K562 (cell line): ENCODE measurements around the gene PIGM. TPM values are rescaled to one million over a fixed set of nuclear protein-coding genes. Genes with fewer than 3 reads are reported as not detected.

Source experiments
- ATAC-seq: fragments of 200-7000 bp; cut with Tn5 transposase; 3 replicates; pipeline ENCODE4 v1.9.1; 2020; ENCODE audit warnings: moderate library complexity
- BruUV-seq: library from RNA; stranded (reverse); fragments of 400-500 nt; replicated peaks from 2 replicates; lab custom pipeline; 2021; lab: Mats Ljungman, UMichigan
- CTCF ChIA-PET: fragments of 300-600 bp; formaldehyde crosslinking; extraction: SDS; loops from one replicate; lab custom pipeline; 2021; ENCODE audit warnings: low intra/inter-chr PET ratio; lab: Yijun Ruan, JAX
- POLR2A ChIA-PET: fragments of 300-600, 350-650 bp; sonication (Branson Sonifier 250); formaldehyde crosslinking; extraction: SDS; loops from one replicate; lab custom pipeline; 2021; ENCODE audit warnings: antibody characterized with exemption, inconsistent platforms; lab: Yijun Ruan, JAX
- DNase-seq, 4 experiments: peaks; one replicate each; pipeline versions ENCODE4 v3.0.0 to v3.0.0-alpha.2; 2011 to 2018; ENCODE audit warnings: low spot score in 3 of 4, mixed read lengths in 3 of 4; ENCODE audit errors: extremely low read depth in 1 of 4
- FAIRE-seq: peaks from 2 replicates; lab custom pipeline; 2011; peaks lifted over from hg19 to GRCh38; lab: Jason Lieb, UNC
- H2AFZ ChIP-seq: 2 replicates; pipeline ENCODE4 v1.6.0; 2011; ENCODE audit warnings: low read depth, low read length, control low read depth, inconsistent platforms
- H3K27ac ChIP-seq: fragments of 200-600 bp; 3 replicates; pipeline ENCODE4 v1.8.0; 2011; ENCODE audit warnings: low read depth, mild to moderate bottlenecking, control low read depth, inconsistent platforms, low read length, moderate library complexity, mixed read lengths; ENCODE audit errors: extremely low read depth
- H3K27me3 ChIP-seq, 2 experiments: fragments of 300-600 bp in 1 of 2; 2 replicates in 1 of 2; 3 replicates in 1 of 2; pipeline versions ENCODE4 v1.6.0 to v1.8.0; 2011; ENCODE audit warnings: inconsistent platforms in 2 of 2, low read length in 2 of 2, mild to moderate bottlenecking in 1 of 2, mixed read lengths in 1 of 2, moderate library complexity in 1 of 2; ENCODE audit not compliant: control insufficient read depth in 2 of 2, insufficient read depth in 2 of 2
- H3K36me3 ChIP-seq: fragments of 300-600 bp; 3 replicates; pipeline ENCODE4 v1.8.0; 2011; ENCODE audit warnings: mild to moderate bottlenecking, low read length, inconsistent platforms; ENCODE audit not compliant: control insufficient read depth, insufficient read depth
- H3K4me1 ChIP-seq, 2 experiments: fragments of 200-600 bp in 1 of 2; replicated peaks in 1 of 2; 2 replicates in 1 of 2; 3 replicates in 1 of 2; pipeline versions ENCODE4 v1.5.1 to v1.8.0; 2011; ENCODE audit warnings: inconsistent platforms in 2 of 2, low read length in 2 of 2, mild to moderate bottlenecking in 1 of 2, mixed read lengths in 1 of 2, moderate library complexity in 1 of 2; ENCODE audit not compliant: control insufficient read depth in 2 of 2, insufficient read depth in 2 of 2
- H3K4me2 ChIP-seq: 2 replicates; pipeline ENCODE4 v1.6.1; 2011; ENCODE audit warnings: low read length, control low read depth, inconsistent platforms, mixed read lengths; ENCODE audit not compliant: insufficient read depth
- H3K4me3 ChIP-seq: fragments of 200-600 bp; sonication (generic), shearing (Covaris generic); 2 replicates; pipeline ENCODE4 v1.5.1; 2016; ENCODE audit warnings: control low read depth, inconsistent platforms
- H3K79me2 ChIP-seq: fragments of 200-600 bp; 3 replicates; pipeline ENCODE4 v1.8.0; 2011; ENCODE audit warnings: low read length, inconsistent platforms; ENCODE audit not compliant: control insufficient read depth, insufficient read depth
- H3K9ac ChIP-seq, 2 experiments: 2 replicates each; pipeline versions ENCODE4 v1.6.0 to v1.6.1; 2011; ENCODE audit warnings: low read depth in 2 of 2, low read length in 2 of 2, control low read depth in 1 of 2, inconsistent platforms in 1 of 2, mild to moderate bottlenecking in 1 of 2, mixed read lengths in 1 of 2; ENCODE audit not compliant: insufficient read depth in 1 of 2
- H3K9me1 ChIP-seq: one replicate; pipeline ENCODE4 v1.6.0; 2011; ENCODE audit warnings: inconsistent platforms, mild to moderate bottlenecking, low read length, moderate library complexity; ENCODE audit not compliant: control insufficient read depth, insufficient read depth
- H3K9me3 ChIP-seq: replicated peaks from 2 replicates; pipeline ENCODE4 v1.5.1; 2011; ENCODE audit warnings: low read depth, low read length, inconsistent platforms; ENCODE audit not compliant: control insufficient read depth, insufficient read depth
- H4K20me1 ChIP-seq: replicated peaks from 2 replicates; pipeline ENCODE4 v1.6.1; 2011; ENCODE audit warnings: low read length, inconsistent platforms, mixed read lengths; ENCODE audit not compliant: control insufficient read depth, insufficient read depth
- CSDE1 ChIP-seq, 2 experiments: fragments of 450-650 bp; IDR thresholded peaks; 2 replicates each; pipeline ENCODE4 v1.6.1; 2016; ENCODE audit warnings: mild to moderate bottlenecking in 1 of 2
- CTBP1 ChIP-seq: fragments of 450-650 bp; IDR thresholded peaks from 2 replicates; pipeline ENCODE4 v1.6.1; 2016; ENCODE audit warnings: borderline replicate concordance
- KDM1A ChIP-seq, 2 experiments: fragments of 450-650 bp; IDR thresholded peaks; 2 replicates each; pipeline ENCODE4 v1.6.1; 2016; ENCODE audit warnings: mild to moderate bottlenecking in 2 of 2
- RCOR1 ChIP-seq, 2 experiments: IDR thresholded peaks; 2 replicates each; pipeline ENCODE4 v1.6.1; 2012; ENCODE audit warnings: low read depth in 2 of 2, low read length in 2 of 2, borderline replicate concordance in 1 of 2, improper control_type of control experiment in 1 of 2
- RFX1 ChIP-seq: fragments of 450-650 bp; IDR thresholded peaks from 2 replicates; pipeline ENCODE4 v1.6.1; 2016; ENCODE audit warnings: mild to moderate bottlenecking, moderate library complexity
- WGBS: fragments of 100-300 bp; shearing (Covaris generic); methylation state at CpG from one replicate; pipeline ENCODE4 v1.1.6; 2016; ENCODE audit warnings: low coverage, mixed read lengths; ENCODE audit not compliant: insufficient coverage; ENCODE audit errors: missing lambda C conversion rate; 5-methylcytosine and 5-hydroxymethylcytosine counted together
- in situ Hi-C: fragments of 300-500 bp; cut with MboI; formaldehyde crosslinking; loops from 4 replicates; pipeline ENCODE4 v1.15.0; 2018; ENCODE audit warnings: inconsistent platforms, mixed read lengths
- intact Hi-C: fragments of 100-400 bp; cut with micrococcal nuclease; formaldehyde crosslinking; loops from 2 replicates; pipeline ENCODE4 v1.14.2; 2022
- polyA plus RNA-seq, 8 experiments: library from polyadenylated mRNA; depleted of rRNA in 4 of 8; stranded (reverse) in 5 of 8; unstranded in 3 of 8; fragments of >200 nt; fragmentation: Nextera tagmentation in 2 of 8; fragmentation: Illumina TruSeq in 1 of 8; extraction: Ambion mirVana in 2 of 8; extraction: Trizol in 1 of 8; gene quantifications; 2 replicates each; pipeline versions ENCODE4 v1.2.1 to v1.2.3, GENCODE V29; 2011 to 2014; ENCODE audit warnings: inconsistent platforms in 1 of 8, missing spikeins in 1 of 8
- total RNA-seq, 7 experiments: library from RNA; depleted of rRNA in 6 of 7; stranded (reverse); fragments of >200 nt in 6 of 7; fragmentation: Illumina TruSeq in 2 of 7; extraction: Trizol in 2 of 7; gene quantifications; 2 replicates each; pipeline versions ENCODE4 v1.2.1 to v1.2.3, GENCODE V29; 2011 to 2021; ENCODE audit warnings: low replicate concordance in 1 of 7

Gene PIGM
- total and polyA plus RNA-seq, 9 of the 15 experiments (the other 6 are each of a cell fraction or from before 2014, with no cell fraction given), result 2.6 to 6.7 (median 4.3) TPM

GRCh38 chr1:160081261-160081936, 49.6 kb upstream of the PIGM start, which contains the start of gene KCNJ9:
TSS of gene KCNJ9 (plus strand) at chr1:160081538. CDS start at chr1:160084031, 2,493 bp downstream.
- Histone ChIP-seq H3K9me1 (no peaks in the 10 kb centered on the region), H3K4me3 (no peak within 1 kb of the TSS), H2AFZ (no peak within 1 kb of the TSS)
- CTCF ChIA-PET, result no interaction called here
- DNase-seq (peak in 2 of 4 experiments; percentile 24 to 38), FAIRE-seq (no peak)
- TF ChIP-seq RCOR1 (IDR thresholded peaks at IDR 0.05; ENCODE audit: borderline replicate concordance in 1 of 2, low read depth in 2 of 2, low read length in 2 of 2) (peak in 1 of 2 experiments; percentile 86; a peak in 2 of 4 replicates), CTBP1 (peak; percentile 36; the same call in 1 of the 2 replicates), RFX1 (peak; percentile 73), CSDE1 (IDR thresholded peaks at IDR 0.05) (no peak), KDM1A (IDR thresholded peaks at IDR 0.05) (peak in 1 of 2 experiments; percentile 33; a peak in 1 of 4 replicates)
- TF ChIP-seq, all 486 proteins: peak for 4
- Histone ChIP-seq H4K20me1 (peaks cover 7% of the 10 kb centered on the region; the same call in 1 of the 2 replicates), H3K9me3 (no peaks in the 10 kb centered on the region), H3K9ac (no peak within 1 kb of the TSS), H3K36me3 (no peaks in the 10 kb centered on the region), H3K27ac (no peak within 1 kb of the TSS), H3K4me1 (peaks cover 0 to 16% of the 10 kb centered on the region in 2 experiments; a peak in 1 of 5 replicates), H3K27me3 (peaks cover 9 to 38% of the 10 kb centered on the region in 2 experiments; a peak in 4 of 5 replicates), H3K4me2 (no peak within 1 kb of the TSS), H3K79me2 (no peaks in the 10 kb centered on the region)
- 0 out of 3 replicates have a peak, but pooled peaks have one; percentile 12 for ATAC-seq
- BruUV-seq, result no TSS peak
- intact Hi-C loops, result loop anchor here (5.0 kb wide), 1 partner anchor 144 kb away; no protein-coding TSS in a partner anchor
- in situ Hi-C loops, result no loop called here
- WGBS, result 1% methylated on average over 11 of the region's 14 CpGs
- POLR2A ChIA-PET, result interaction anchor here (0.6 to 1.3 kb wide), 5 partner anchors 10 to 35 kb away, joined by 3 to 5 read pairs (median 4); partner anchors contain the start of gene IGSF8
